ENCODE results near the gene PIEZO1.

DNA sequence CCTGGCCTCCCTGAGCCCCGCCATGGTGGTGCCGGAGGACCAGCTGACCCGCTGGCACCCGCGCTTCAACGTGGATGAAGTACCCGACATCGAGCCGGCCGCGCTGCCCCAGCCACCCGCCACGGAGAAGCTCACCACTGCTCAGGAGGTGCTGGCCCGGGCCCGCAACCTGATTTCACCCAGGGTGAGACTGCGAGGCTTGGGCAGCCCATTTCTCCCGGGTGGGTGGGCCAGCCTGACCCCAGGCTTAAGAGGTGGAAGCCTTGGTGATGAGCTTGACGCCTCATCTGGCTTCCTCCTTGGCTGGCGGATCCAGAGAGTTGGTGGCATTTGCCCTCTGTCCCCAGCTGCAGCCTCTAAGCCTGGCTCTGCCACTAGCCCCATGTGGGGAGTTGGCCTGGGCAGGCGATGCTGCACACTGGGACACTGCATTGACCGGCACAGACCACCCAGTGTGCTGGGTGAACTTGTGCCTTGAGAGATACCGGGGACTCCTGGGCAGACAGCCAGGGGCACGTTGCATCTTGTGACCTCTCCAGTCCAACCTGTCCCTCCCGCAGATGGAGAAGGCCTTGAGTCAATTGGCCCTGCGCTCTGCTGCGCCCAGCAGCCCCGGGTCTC is 21.6 kb upstream of the PIEZO1 start:
- TF ChIP-seq POLR2A (IDR thresholded peaks at IDR 0.05; ENCODE audit: low read length) (peak; percentile 6), GATA1 (IDR thresholded peaks at IDR 0.05; ENCODE audit: low read depth, low read length) (no peak)
